Stimulated activated CD4-positive, alpha-beta T cell treated with anti-CD3 and anti-CD28 coated beads, Interleukin-1b, Interleukin-23, amount 100 ng/mL, for 48 hours (primary cell): ENCODE data around the gene VANGL1.

ENCODE experiments used
- DNase-seq: peaks from one replicate; pipeline ENCODE4 v3.0.0-alpha.2; 2020

The VANGL1 gene

DNA sequence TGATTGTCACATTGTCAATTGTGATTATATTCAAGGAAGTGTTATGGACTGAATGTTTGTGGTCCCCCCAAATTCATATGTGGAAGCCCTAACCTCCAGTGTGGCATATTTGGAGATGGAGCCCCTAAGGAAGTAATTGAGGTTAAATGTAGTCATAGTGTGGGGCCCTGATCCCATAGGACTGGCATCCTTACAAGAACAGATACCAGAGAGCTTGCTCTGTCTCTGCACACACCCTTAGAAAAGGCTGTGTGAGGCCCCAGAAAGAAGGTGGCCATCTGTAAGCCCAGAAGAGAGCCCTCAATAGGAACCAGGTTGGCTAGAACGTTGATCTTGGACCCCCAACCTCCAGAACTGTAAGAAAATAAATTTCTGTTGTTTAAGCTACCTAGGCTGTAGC lies 28.1 kb downstream of the VANGL1 start:
- DNase-seq, result no peak

DNA sequence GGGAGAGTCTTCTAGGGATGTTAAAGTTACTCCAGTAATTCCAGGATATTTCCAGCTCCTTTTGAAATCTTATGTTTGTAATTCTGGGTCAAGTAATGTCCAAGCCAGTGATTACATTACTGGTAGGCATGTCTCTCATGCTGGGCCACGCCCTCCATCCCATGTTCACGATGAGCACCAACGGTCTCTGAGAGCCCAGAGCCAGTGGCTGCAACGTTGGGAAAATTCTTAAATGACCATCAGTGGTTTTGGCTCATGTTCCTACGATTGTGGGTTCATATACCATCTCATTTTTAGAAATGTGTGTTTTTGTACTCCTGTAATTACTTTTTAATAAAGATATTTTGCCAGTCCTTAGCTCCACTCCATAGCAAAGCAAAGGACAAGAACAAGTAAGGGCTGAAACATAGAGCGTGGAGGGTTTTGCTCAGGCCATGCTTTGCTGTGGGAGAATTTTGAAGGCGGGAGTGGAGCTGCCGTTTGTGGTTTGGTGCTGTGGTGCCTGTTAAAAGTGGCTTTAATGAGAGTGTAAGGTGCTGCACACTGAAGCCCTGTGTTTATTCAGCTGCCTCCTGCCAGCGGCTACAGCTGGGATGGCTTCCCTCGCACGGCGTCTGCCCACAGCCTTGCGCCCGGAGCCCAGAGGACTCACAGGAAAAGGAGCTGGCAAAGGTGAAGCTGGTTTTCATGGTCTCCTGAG lies 28.9 kb downstream of the VANGL1 start:
- DNase-seq, result no peak

DNA sequence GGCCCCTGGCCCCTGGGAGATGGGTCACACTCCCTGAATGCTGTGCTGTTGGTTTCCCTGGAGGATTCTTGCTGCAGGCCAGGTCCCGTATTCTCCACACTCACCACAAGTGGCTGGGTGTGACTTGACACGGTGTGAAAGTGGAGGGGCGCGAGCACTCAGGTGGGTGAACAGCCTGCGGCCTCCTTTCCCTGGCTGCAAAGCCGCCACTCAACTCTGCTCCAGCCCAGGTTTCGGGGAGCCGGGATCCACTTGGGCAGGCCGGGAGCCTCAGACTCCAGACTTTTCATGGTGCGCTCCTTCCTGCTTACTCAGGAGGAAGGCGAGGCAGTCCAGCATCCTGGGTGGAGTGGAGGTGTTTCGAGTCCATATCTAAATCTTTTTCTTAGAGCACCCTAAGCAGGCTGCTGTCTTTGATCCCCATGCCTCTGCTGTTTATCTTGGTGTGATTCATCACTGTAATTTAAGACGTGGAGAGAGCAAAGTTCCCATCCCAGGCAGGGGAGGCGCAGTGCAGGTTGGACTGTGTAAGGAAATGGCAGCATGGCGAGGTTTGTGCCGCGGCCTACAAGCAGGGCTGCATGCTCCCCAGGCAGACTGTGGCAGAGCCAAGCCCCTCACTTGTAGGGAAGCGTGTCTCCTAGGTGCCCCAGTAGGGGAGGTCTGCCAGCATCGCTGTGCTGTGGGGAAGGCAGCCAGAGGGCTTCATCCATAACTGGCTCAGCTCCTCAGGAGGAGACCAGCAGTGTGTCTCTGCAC lies 29.6 kb downstream of the VANGL1 start:
- no peak for DNase-seq

DNA sequence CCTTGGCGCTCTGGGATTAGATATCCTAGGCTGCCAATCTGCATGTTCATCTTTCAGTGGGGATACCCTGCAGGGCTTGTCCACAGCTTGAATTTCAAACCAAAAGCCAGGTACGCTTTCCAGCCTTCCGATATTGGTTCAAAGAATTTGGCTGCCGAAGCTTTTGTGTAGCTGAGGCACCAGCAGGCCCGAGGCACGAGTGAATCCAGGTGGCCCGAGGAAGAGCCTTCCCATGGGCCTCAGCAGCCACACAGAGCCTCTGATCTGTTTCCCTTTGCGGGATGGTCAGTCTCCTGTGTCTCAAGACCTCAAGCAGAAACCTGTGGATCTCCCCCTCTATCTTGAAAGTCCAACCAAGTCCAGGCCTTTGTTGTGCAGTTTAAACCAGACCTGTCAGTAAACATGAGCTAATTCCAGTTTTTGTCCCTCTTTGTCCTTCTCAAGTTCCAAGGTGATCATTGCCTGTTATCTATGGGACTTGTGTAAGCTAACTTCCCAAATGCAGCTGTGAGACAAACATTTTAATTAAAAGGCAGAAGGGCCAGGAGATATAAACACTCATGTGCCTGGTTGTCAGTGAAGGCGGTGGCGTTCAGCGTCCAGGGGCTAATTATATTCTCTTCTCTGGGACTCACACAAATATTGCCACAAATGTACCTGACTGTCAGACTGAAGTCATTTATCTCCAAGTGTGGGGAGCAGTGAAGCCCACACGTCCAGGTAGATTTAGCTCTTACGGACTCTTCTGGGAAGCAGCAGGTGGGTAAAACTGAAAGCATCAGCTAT lies 30.6 kb downstream of the VANGL1 start:
- no peak for DNase-seq

DNA sequence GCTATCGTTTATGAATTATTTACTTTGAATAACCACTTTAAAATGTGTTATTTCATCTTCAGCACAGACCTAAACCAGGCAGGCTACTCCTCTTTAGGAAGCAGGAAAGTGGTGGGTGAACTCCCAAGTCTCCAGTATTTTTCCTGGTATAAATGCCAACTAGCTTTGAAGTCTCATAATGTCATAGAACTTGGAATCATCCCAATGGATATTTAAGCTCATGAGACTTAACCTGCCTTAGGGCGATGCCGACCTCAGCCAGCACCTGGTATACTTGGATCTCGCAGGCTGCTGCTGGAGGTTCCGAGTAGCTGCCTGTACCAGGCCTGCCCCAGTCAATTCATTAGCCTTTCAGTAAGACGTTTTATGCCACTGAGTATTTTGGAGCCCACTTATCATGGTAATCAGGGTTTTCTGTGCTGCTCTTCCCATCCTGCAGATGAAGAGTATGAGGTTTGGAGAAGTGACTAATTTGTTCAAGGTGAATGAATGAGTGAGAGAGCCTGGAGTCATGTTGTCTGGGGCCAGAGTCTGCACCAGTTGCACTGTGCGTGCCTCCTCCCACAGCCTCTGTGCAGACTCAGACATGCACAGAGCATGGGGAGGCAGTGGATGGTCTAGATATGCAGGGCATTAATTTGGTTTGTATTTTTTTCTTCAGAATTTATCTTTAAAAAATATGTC lies 34.9 kb downstream of the VANGL1 start:
- DNase-seq, result no peak

DNA sequence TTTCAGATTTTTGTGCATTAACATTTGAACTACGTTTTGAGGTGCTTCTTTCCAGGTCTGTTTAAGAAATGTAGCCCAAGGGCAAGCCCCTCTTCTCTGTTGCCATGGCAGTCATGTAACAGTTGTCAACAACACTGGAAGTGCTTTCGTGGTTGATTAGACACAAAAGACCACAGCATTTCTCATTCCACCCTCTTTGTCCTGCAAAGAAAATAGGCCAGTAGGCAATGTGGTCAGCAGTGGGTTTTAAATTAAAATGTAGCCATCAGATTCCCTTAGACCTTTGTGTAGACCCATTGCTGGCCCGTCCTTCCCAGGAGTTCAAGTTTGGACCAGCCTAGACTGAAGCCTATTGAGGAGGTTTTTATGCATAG lies 35.4 kb downstream of the VANGL1 start:
- no peak for DNase-seq

DNA sequence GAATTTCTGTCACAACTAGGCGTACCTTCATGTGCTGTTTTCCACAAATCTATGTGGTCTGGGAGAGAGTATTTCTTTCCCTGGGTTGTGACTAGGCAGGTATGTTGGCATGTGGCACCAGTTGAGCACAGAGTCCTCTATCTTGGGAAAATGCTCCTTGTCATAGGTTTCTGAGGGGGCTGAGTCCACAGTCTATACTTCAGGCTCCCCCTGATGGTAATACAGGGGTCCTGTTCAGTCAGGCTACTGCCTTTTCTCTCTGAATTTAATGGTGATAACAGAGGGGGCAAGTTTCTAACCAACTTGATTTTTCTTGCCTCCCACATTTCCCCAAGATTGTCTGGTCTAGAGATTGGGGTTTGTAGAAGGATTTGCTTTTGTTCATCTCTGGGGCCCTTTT lies 35.8 kb downstream of the VANGL1 start:
- no peak for DNase-seq

DNA sequence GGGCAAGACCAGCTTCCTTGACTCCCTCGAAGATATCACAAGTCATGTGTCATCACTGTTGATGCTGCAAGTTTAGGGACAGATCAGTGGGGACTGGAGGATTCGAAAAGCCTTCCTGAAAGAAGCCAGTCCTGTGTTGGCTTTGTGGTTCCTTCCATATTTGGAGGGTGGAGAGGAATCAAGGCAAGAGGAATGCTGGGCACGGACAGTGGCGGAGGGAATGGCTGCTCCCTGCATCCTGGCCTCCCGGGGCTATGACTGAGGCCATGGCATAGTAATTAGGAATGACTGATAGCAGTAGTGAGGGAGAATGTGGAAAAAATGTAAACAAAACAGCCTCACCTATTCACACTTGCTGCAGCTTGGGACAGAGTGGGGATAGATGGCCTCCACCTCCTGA lies 36.4 kb downstream of the VANGL1 start:
- DNase-seq, result no peak

DNA sequence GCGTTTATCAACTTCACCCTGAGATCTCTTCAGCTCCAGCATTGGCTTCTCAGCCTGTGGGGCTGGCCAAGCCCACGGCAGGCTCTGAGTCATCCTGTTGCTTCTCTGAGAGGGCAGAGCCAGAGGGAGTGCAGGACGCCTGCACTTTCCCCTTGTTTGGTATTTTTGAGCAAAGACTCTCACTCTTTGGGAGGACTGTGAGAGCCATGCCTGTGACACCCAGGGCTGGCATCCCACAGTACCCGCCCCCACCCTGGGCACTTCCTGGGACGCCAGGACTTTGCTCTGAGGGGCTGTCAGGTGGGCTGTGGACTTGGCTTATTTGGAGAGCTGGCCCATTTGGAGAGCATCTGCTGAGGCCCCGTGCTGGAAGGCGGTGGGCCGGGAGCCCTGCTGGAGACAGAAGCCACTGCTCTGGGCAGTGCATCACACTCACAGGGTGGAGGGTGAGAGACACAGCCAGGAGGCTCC lies 37.4 kb downstream of the VANGL1 start:
- DNase-seq, result no peak

DNA sequence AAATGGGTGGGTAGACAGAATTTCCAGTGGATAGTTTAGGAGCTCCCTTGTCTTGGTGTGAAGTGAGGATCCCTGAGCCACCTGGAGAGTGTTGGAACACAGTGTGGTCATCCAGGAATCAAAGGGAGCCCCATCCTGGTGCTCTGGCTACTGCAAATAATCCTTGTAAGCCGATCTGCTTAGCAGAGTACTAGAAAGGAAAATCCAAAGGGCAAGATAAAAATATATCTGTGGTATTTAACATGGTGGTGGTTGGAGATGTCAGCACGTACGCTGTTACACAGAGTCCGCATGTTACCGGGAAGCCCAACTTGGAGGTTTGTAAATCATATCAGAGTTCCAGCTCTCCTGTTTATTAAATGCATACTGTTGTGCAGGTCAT lies 39.0 kb downstream of the VANGL1 start:
- no peak for DNase-seq

DNA sequence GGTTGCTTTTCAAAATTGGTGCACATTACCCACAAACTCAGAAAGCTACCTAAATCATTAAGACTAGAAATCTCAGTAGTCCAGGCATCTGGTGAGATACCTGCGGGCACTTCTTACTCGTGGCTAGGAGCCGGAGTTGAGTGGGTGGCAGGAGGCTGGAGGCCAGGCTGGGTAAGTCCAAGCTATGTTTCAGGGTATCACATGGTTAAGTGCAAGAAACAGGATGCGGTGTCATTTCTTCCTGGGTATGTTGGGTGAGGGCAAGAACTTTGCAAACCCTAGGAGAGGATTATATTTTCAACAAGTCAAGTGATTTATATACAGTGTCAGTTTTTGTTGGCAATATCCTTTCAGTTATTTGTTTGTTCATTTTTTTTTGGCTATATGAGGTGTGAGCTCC lies 41.0 kb downstream of the VANGL1 start:
- DNase-seq, result no peak

DNA sequence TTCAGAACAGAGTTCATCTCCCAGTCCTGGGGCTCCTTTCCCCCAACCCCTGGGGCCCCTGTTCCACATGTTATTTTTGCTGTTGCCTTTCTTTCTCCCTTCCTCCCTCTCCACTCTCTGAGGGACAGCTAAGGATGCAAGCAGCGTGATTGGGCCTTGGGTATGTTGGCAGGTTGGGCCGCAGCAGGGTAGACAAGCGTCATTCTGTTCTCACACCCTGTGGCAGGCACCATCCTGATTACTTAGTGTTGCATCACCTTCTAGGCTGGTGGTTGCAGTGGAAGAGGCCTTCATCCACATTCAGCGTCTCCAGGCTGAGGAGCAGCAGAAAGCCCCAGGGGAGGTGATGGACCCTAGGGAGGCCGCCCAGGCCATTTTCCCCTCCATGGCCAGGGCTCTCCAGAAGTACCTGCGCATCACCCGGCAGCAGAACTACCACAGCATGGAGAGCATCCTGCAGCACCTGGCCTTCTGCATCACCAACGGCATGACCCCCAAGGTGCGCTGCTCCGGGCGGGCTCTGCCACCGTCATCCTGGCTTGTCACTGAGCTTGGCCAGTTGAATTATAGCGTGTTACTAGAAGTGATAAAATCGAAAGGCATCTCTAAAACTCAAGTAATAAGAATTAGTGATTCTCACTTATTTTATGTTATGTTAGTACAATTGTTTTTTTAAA lies 43.4 kb downstream of the VANGL1 start:
- DNase-seq, result no peak

DNA sequence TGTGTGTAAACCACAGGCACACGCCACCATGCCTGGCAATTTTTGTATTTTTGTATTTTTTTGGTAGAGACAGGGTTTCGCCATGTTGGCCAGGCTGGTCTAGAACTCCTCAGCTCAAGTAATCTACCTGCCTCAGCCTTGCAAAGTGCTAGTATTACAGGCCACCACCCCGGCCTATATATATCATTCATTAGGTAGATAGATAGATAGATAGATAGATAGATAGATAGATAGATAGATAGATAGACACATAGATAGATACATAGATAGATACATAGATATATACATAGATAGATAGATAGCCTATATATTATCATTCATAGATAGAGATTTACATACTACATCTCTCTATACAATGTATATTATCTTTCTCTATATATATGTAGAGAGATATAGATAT lies 46.0 kb downstream of the VANGL1 start:
- no peak for DNase-seq

DNA sequence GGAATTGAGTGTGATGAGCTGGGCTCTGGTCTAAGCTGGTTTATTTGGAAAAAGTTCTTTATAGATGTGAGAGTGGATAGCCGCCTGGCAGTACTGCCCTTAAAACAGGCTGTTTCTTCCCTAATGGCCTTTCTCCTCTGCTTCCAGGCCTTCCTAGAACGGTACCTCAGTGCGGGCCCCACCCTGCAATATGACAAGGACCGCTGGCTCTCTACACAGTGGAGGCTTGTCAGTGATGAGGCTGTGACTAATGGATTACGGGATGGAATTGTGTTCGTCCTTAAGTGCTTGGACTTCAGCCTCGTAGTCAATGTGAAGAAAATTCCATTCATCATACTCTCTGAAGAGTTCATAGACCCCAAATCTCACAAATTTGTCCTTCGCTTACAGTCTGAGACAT lies 49.2 kb downstream of the VANGL1 start:
- no peak for DNase-seq

DNA sequence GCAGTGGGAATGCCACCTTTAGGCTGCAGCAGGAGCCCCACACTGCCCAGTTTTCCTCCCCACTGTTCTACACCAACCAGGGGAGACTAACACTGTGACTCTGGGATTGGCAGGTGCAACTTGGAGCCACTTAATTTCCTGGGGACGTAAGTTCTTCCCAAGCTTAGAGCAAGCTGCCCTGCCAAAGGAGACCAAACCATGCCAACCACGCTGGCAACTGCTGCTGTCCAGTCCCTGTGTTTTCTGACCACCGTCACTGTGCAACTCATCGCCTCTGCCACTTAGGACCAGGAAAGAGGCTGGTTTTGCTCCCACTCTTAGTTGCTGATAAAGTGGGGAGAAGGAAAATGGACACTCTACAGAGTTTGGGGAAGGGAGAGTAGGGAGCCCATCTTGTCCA lies 50.5 kb downstream of the VANGL1 start:
- no peak for DNase-seq

DNA sequence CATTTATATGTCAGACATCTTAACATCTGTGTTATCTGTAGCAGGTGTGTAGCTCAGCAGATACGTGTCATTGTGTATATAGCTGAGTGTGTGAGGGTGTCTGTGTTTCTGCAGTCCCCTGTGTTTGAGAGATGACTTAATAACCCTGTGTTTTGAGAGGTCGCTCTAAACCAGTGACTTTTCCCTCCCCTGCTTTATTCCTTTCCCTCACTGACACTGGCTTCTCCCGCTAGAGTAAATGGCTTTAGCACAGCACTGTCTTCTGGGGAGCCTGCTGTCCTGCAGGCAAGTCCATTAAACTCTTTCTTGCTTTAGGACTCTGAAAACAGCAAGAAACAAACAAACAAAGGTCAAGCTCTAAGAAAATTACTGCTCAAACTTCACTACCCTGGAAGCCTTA lies 53.0 kb downstream of the VANGL1 start:
- no peak for DNase-seq

DNA sequence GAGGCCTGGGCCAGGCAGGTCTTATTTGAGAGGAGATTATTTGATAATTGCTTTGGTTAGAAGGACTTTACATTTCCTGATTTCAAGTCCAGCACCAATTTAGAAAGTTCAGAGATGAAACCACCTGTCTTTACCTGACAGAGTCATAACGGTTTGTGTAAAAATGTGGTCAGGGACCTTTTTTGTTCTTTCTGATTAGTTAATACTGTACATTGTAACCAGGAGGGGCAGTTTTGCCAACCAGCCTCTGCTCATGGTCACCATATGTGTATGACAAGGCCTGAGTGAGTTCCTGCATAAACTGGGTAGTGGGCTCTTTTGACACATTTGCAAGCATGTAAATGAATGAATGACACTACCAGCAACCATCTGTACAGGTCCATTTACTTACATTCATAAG lies 55.8 kb downstream of the VANGL1 start:
- no peak for DNase-seq

DNA sequence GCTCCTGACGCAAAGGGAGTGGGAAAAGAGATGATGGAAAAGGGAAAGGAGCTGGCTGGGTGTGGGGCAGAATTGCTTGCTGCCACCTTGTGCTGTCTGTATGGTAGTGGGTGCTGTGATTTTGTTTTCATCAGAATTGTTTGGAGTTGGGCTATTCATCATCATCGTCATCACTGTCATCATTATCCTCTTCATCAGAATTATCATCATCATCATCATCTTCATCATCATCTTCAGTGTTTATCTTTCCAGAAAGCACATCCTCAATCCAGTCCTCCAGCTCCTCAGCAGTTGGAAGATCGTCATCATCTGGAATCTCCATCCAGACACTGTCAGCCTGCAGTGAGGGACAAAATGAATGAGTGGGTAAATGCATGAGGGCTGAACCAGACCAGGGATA lies 59.3 kb downstream of the VANGL1 start:
- no peak for DNase-seq

DNA sequence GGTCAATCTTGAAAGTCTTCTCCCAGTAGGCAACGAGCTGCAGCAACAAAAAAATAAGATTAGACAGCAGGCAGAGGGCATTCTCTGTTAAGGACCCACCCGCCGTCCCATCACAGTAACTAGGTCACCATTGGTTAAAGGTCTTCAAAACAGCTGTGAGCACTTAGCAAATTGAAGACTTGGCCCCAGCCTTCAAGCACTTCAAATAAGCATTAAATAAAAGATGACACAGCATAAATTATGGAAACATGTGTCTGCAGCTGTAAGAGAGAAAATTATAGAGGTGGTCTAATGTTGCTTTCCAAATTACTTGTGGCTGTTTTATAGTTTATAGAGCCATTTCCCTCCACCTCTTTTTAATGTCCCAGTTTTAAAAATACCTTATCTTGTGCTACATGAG lies 61.2 kb downstream of the VANGL1 start:
- no peak for DNase-seq

DNA sequence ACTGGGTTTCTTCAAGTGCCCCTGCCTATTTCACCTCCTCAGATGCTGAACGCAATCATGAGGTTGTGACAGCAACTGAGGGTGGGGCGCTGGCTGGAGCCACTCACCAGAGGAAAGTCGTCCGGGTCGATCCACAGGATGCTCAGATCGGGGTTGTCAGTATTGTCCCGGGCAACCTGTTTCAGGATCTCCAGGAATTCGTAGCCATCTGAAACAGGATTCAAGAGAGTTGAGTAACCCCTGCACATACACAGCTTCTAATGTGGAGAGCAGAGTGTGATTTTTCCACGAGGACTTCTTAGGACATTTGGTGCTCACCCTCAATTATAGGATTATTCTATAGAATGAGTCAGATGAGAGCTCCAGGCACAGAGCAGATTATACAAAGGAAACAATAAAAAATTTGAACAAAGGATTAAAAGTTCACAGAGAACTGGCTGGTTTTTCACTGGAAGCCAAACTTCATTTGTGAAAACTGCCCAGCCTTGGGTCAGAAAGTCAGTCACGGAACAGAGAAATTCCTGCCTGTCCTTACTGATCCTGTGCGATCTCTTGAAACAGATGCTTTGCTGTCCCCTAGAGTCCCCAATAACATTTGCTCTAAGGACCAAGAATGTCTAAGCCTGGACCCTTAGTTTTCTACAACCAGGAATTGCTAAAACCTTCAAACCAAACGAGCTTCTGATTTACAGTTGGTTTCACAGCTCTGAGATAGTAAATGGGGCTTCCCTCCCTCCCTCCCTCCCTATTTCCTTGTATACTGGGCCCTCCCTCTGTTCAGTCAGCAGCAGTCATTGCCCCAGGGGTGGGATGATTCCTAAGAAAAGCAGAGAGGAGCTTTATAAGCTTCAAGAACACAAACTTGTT lies 63.5 kb downstream of the VANGL1 start:
- no peak for DNase-seq

DNA sequence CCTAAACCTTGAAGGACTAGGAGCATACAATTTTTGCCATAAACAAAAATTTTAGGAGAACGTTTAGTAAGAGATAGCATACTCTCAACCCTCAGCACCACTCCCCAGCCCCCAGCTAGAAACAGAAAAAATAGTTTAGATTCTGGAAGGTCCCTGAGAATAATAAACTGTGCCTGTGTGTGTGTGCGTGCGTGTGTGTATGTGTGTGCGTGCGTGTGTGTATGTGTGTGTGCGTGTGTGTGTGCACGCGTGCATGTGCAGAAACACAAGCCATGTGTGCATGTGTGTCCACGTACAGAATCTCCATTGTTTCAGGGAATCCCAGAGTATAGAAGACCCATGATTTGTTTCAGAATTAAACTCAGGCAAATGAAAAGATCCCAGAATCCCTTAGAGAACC lies 64.2 kb downstream of the VANGL1 start:
- DNase-seq, result no peak
